ENCODE results near the gene KANK2.

The KANK2 gene

DNA sequence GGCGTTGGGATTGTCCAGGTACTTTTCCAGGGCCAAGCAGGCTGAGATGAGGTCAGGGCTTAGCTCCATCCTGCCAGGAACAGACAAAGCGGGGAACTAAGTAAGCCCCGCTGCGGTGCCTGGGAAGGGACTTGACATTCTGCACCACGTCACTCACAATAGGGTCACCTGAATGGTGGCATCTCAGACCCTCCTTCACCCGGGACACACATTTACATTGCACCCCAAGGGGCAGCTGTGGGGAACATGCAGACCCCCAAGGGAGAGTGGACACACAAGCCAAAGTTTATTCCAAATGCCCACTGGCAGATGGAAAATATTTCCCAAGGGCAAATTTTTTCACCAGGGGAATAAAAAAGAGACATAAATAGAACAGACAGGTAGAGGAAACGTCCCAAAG lies 21.4 kb downstream of the KANK2 start:
- in situ Hi-C loops (cut with MboI; ENCODE audit: low sequenced_read_pairs, unreplicated experiment): no loop called here
- TF ChIP-seq, protein P1, sequence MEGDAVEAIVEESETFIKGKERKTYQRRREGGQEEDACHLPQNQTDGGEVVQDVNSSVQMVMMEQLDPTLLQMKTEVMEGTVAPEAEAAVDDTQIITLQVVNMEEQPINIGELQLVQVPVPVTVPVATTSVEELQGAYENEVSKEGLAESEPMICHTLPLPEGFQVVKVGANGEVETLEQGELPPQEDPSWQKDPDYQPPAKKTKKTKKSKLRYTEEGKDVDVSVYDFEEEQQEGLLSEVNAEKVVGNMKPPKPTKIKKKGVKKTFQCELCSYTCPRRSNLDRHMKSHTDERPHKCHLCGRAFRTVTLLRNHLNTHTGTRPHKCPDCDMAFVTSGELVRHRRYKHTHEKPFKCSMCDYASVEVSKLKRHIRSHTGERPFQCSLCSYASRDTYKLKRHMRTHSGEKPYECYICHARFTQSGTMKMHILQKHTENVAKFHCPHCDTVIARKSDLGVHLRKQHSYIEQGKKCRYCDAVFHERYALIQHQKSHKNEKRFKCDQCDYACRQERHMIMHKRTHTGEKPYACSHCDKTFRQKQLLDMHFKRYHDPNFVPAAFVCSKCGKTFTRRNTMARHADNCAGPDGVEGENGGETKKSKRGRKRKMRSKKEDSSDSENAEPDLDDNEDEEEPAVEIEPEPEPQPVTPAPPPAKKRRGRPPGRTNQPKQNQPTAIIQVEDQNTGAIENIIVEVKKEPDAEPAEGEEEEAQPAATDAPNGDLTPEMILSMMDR (IDR thresholded peaks at IDR 0.05; ENCODE audit: borderline replicate concordance, control extremely low read depth, extremely low read depth, insufficient read depth, missing control alignments): no peak
- no peak for DNase-seq (ENCODE audit: low spot score)

GRCh38 chr19:11174336-11174735 lies 23.0 kb downstream of the KANK2 start:
- DNase-seq (ENCODE audit: low spot score): no peak
- in situ Hi-C loops (cut with MboI; ENCODE audit: low sequenced_read_pairs, unreplicated experiment): no loop called here
- TF ChIP-seq, protein P1 (IDR thresholded peaks at IDR 0.05; ENCODE audit: borderline replicate concordance, control extremely low read depth, extremely low read depth, insufficient read depth, missing control alignments): no peak

- in situ Hi-C loops (cut with MboI; ENCODE audit: low sequenced_read_pairs, unreplicated experiment): no loop called here
- DNase-seq (ENCODE audit: low spot score): no peak
- TF ChIP-seq, protein P1 (IDR thresholded peaks at IDR 0.05; ENCODE audit: borderline replicate concordance, control extremely low read depth, extremely low read depth, insufficient read depth, missing control alignments): no peak
Observed at GRCh38 chr19:11173516-11174155, 23.7 kb downstream of the KANK2 start.

DNA sequence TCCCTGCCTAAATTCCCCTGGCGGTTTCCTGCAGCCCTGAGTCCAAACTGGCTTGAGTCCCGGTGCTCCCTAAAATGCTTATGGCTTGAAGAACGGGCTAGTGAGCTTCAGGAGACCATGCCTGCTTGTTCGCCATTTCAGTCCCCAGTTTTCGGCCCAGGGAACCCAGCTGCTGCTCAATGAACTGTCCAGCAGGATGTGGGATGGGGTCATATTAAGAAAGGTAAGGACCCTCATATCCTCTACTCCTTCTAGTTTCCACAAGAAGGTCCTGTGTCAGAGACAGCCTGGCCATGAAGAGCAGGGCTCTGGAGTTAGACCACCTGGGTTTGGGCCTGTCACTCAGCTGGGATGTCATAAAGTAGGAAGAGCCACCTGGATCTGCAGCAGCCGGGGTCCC lies 24.8 kb downstream of the KANK2 start:
- in situ Hi-C loops (cut with MboI; ENCODE audit: low sequenced_read_pairs, unreplicated experiment): no loop called here
- TF ChIP-seq, protein P1 (IDR thresholded peaks at IDR 0.05; ENCODE audit: borderline replicate concordance, control extremely low read depth, extremely low read depth, insufficient read depth, missing control alignments): no peak
- DNase-seq (ENCODE audit: low spot score): no peak

GRCh38 chr19:11171144-11171543 lies 26.2 kb downstream of the KANK2 start:
- DNase-seq (ENCODE audit: low spot score): no peak
- in situ Hi-C loops (cut with MboI; ENCODE audit: low sequenced_read_pairs, unreplicated experiment): no loop called here
- TF ChIP-seq, protein P1 (IDR thresholded peaks at IDR 0.05; ENCODE audit: borderline replicate concordance, control extremely low read depth, extremely low read depth, insufficient read depth, missing control alignments): no peak

DNA sequence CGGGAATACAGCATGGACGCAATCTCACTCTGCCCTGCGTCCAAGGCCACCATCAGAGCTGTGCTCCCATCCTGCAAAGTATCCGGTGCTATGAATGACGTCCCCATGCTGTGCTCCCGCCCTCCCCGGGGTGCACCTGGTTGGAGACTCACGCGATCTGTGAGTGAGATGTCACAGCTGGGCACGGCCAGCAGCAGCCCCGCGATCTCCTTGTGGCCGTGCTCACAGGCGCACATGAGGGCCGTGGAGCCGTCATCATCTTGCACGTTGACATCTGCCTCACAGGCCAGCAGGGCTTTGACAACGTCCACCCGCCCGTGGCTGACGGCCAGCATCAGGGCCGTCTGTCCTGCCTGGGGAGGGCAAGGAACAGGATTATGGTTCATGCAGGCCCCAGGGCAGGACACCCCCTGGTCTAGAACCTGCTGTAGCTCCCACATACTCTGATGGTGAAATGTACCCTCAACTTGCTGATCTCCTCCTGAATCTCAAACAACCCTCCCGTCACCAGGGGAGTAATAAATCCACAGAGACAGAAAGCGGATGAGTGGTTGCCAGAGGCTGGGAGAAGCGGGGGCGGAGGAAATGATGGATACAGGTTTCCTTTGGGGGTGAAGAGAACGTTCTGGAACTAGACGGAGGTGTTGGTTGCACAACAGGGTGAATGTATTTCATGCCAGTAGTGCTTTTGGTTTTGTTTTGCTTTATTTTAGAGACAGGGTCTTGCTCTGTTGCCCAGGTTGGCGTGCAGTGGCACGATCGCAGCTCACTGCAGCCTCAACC lies 27.3 kb downstream of the KANK2 start:
- TF ChIP-seq, protein P1 (IDR thresholded peaks at IDR 0.05; ENCODE audit: borderline replicate concordance, control extremely low read depth, extremely low read depth, insufficient read depth, missing control alignments): no peak

More for the DNA sequence above, 27.3 kb downstream of the KANK2 start:
- no peak for DNase-seq (ENCODE audit: low spot score)
- in situ Hi-C loops (cut with MboI; ENCODE audit: low sequenced_read_pairs, unreplicated experiment): no loop called here
